Cerebellar nuclear complex (tissue), 1 donor: ENCODE data around the gene ZDHHC11.
"Not testable (repeated sequence)": the region's sequence is repeated elsewhere in the genome, so short reads cannot be mapped to it uniquely, and the experiment has no call there.

Experiments
- DNase-seq, 2 experiments: peaks; one replicate each; lab custom pipeline; 2025; lab: John Stamatoyannopoulos, UW

The ZDHHC11 gene

DNA sequence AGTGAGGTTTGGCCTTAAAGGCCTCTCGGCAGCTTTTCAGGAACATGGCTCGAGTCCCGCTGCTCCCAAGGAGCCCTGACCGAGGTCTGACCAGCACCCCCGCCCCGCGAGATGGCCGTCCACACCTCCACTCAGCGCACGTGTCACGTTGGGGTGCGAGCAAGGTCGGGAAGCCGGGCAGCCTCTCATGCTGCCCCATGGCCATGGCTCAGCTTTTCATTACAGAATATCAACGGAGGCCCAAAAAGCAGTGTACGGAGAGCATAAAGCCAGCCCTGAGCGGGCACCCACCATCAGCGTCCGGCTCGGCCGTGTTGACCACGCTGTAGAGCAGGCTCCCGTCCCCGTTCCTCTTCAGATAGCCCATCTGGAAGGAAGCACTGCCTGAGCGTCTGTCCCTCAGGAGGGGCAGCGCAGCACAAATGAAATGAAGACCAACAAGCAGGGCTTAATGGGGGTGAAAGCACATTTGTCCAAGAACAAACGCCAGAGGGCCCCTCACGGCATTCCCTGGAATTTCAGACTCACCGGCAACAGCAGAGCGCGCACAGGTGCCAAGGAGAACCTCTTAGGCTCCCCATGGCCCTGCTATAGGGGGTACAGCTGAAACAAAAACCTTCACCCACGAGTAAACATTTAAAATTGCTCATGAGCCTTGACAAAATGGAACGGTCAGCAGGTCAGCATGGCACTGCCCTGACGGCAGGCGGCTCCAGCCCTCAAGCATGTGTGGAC is 30.2 kb upstream of the ZDHHC11 start:
- DNase-seq, result no peak

GRCh38 chr5:878677-879076 is 27.9 kb upstream of the ZDHHC11 start:
- DNase-seq, result not testable (repeated sequence)

- DNase-seq, result no peak
Measured at GRCh38 chr5:878125-878524, 27.3 kb upstream of the ZDHHC11 start.

- DNase-seq, result no peak
Measured at GRCh38 chr5:876398-877365, 25.9 kb upstream of the ZDHHC11 start.

DNA sequence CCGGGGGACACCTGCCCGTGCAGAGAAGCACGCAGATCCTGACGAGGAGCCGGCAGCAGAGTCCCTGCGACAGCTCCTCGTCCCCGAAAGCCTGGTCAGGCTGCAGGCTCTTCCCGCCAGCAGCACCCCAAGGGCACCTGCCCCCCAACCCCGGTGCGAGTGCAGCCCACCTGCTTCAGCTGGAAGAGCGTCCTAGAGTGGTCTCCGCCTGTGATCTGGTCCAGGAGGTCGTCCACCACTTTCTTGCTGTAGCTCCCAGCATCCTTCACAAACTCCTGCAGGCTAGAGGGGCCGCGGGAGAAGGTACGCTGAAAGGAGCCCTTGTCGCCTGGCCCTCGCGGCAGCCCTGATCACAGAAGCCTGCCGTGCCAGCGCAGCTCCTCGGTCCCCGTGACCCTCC is 25.1 kb upstream of the ZDHHC11 start:
- DNase-seq, result no peak

DNA sequence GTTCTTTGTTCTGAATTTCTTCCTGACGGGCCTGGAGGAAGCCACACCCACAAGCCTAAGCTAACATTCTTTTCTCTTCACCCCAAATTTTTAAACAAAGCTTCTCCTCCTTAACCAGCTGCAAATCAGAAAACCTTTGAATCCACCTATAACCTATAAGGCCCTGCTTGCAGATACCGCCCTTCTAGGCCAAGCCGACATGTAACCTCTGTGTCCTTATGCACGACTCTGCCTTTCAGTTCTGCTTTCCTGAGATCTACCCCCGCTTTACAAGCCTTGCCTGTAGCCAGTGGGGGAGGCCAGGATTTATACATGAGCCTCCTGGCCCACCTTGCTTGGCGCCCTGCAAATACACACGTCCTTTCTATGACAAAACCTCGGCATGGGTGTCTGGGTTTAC is 22.5 kb upstream of the ZDHHC11 start:
- DNase-seq, result no peak

- DNase-seq, result no peak
Measured at GRCh38 chr5:872301-872700, 21.5 kb upstream of the ZDHHC11 start.

- DNase-seq, result no peak
Measured at GRCh38 chr5:871596-872298, 21.0 kb upstream of the ZDHHC11 start.

DNA sequence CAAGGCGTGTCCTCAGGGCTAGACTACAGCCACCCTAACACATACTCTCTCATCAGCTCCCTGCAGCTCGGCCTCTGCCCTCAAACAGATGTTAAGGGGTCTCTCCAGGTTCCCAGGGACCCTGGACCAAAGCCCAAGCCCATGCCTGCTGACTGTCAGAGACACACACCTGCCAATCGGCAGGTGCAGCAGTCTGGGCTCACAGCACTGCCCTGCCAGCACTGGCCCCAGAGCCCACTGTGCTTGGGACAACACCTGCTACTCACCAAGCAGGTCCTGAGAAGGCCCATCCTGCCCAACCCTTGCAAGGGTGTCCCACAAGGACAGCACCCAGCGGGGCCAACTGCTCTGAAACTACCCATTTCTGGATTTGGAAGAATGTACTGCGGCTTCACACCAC is 20.2 kb upstream of the ZDHHC11 start:
- DNase-seq, result no peak

- no peak for DNase-seq
Measured at GRCh38 chr5:868428-869135, 17.8 kb upstream of the ZDHHC11 start.

GRCh38 chr5:867300-867870 is 16.6 kb upstream of the ZDHHC11 start:
- peak; percentile 18 to 62 for DNase-seq

DNA sequence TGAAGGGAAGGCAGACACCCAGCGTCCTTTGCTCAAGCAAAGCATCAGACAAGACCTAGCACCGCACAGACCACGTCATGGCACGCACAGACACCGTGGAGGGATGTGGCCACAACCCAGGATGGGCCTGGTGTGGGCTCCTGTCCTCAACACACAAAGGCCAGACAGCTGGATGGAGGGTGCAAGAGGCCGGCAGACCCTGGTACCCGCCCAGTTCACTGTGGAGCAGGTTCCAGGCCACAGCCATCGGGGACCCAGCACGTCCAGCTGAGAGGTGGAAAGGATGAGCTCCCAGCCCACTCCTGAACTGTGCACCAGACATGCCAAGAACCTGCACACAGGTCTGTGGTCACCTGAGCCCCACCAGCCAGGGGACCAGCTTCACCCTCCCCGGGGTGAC is 15.0 kb upstream of the ZDHHC11 start:
- DNase-seq, result no peak

GRCh38 chr5:865168-865521 is 14.4 kb upstream of the ZDHHC11 start:
- no peak for DNase-seq

- no peak for DNase-seq
Measured at GRCh38 chr5:864492-865167, 13.8 kb upstream of the ZDHHC11 start.

- DNase-seq, result no peak
Measured at GRCh38 chr5:863244-863805, 12.5 kb upstream of the ZDHHC11 start.

DNA sequence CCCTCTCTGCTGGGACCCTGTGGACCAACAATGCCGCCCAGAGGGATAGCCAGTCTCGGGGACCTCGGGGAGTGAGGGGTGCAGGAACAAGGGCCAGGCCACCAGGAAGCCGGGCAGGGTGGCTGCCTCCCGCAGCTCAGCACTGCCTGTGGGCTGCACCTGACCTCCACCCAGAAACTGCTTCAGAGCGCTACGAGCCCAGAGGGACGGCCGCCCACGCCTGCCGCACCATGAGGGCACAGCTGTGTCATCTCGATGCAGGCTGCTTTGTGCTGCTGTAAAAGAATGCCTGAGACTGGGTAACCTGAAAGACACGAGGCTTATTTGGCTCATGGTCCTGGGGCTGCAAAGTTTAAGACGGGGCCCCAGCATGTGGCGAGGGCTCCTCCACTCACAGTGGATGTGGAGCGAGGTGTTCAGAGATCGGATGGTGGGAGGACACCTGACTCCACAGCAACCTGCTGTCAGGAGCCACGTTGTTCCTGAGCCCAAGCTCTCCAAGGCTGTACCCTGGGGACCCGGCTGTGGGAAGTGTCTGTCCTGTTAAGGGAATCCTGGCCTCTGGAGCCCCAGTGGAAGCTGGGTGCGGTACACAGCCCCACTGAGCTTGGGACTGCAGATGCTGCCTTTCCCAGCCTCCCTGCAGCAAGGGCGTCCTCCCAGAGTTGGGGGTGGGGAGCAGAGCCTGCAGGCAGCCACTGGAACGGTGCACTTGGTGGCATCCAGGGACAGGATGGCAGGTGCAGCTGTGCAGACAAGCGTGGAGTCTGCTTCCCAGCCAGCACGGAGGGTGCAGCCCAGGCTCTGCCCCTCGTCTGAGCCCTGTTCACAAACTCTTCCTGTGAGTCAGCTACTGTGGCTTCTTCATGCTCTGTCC is 11.8 kb upstream of the ZDHHC11 start:
- DNase-seq, result no peak

DNA sequence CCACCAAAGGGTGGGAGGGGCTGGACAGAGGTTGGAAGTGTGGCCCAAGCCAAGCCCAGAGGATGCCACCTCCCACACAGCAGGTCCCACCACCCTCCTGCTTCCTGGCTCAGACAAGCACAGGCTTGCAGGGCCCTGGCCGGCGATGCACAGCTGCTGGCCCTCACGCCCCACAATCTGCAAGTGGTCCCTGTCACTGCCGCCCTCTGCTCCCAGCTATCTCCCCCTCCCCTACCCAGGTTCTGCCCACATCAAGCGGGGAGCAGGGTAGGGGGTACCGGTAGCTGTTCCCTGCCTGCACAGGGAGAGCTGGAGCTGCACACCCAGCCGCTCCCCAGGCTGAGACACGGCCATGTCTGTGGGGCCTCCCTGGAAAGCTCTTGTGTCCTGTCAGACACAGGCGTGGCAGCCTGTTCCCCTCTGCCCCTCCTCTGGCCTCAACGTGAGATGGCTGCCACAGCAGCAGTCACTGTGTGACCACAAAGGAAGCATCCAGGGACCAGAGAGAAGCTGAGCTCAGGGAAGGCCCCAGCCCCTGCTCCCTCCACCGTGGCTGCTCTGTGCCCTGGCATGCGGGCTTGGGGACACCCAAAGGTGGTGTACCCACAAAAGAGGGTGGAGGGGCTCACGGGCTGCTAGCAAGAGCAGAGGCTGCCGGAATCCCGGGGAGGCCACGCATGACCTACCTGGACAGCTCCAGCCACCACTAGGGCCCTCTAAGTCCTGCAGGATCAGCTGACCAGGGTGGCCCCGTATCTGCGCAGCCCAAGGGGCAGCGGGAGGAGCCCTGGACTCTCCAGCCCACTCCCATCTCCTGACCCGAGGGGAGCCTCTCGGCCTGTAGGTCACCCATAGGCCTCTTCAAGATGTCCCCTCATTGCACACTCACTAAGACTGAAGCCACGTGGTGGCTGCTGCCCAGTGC is 10.9 kb upstream of the ZDHHC11 start:
- no peak for DNase-seq

DNA sequence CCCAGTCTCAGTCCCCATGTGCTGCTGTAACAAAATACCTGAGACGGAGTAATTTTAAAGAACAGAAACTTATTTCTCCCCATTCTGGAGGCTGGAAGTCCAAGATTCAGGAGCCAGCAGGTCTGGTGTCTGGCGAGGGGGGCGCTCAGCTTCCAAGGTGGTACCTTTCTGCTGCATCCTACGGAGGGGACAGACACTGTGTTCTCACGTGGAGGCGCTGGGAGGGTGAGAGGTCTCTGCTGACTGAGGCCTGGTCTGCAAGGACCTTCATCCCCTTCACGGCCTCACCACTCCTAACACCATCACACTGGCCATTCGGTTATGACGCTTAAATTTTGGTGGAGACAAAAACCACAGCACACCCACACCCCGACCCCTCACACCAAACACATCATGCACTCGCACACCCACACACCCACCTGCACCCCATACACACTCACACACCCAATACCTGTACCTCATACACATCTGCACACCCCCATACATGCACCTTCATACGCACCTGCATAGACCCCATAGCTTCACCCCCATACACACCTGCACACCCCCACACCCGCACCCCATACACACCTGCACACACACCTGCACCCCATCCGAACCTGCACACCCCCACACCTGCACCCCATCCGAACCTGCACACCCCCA is 9.8 kb upstream of the ZDHHC11 start:
- no peak for DNase-seq
